ENCODE measurements around the gene PLXNA4.

GRCh38 chr7:132073920-132074589, 502.2 kb downstream of the PLXNA4 start:
- no peak for TF ChIP-seq CTCF (IDR thresholded peaks at IDR 0.05; ENCODE audit: insufficient read depth, low read depth, low read length)
- TF ChIP-seq EZH2 (IDR thresholded peaks at IDR 0.05; ENCODE audit: insufficient read depth, low read length) = no peak

Measured in astrocyte (in vitro differentiated cells and primary cell).